IMR-90 (cell line): ENCODE measurements around the gene RNASE12. TPM values are rescaled to one million over a fixed set of nuclear protein-coding genes. Genes with fewer than 3 reads are reported as not detected.

Experiments used
- ATAC-seq: fragments of 200-7000 bp; cut with Tn5 transposase; 2 replicates; pipeline ENCODE4 v1.9.1; 2020; ENCODE audit warnings: low read depth, mild to moderate bottlenecking, moderate library complexity
- BruUV-seq: library from RNA; stranded (reverse); fragments of 400-500 nt; replicated peaks from 2 replicates; lab custom pipeline; 2021; lab: Mats Ljungman, UMichigan
- CTCF ChIA-PET: fragments of 300-600 bp; formaldehyde crosslinking; extraction: SDS; loops from one replicate; lab custom pipeline; 2021; ENCODE audit warnings: antibody characterized with exemption; lab: Yijun Ruan, JAX
- POLR2A ChIA-PET: fragments of 300-600 bp; sonication (Branson Sonifier 250); formaldehyde crosslinking; loops from one replicate; lab custom pipeline; 2022; ENCODE audit warnings: antibody characterized with exemption; ENCODE audit not compliant: unreplicated experiment; lab: Charles Lee
- DNase-seq: peaks from one replicate; pipeline ENCODE4 v3.0.0; 2013
- H2AFZ ChIP-seq: replicated peaks from 2 replicates; pipeline ENCODE3; 2013; ENCODE audit warnings: low read length, mild to moderate bottlenecking; ENCODE audit not compliant: poor library complexity
- H2AK5ac ChIP-seq: 2 replicates; pipeline ENCODE4 v1.6.1; 2013; ENCODE audit warnings: low read depth, low read length, inconsistent platforms
- H2AK9ac ChIP-seq: replicated peaks from 2 replicates; pipeline ENCODE3; 2013; ENCODE audit warnings: mild to moderate bottlenecking, low read depth, low read length, moderate library complexity; ENCODE audit not compliant: poor library complexity
- H2BK120ac ChIP-seq: 2 replicates; pipeline ENCODE4 v1.6.1; 2013; ENCODE audit warnings: low read depth, low read length, inconsistent platforms
- H2BK15ac ChIP-seq: 3 replicates; pipeline ENCODE4 v1.6.1; 2013; ENCODE audit warnings: low read depth, low read length, inconsistent platforms
- H2BK20ac ChIP-seq: 2 replicates; pipeline ENCODE4 v1.6.1; 2013; ENCODE audit warnings: low read depth, mild to moderate bottlenecking, inconsistent platforms, low read length, moderate library complexity
- H2BK5ac ChIP-seq: 2 replicates; pipeline ENCODE4 v1.6.1; 2013; ENCODE audit warnings: mild to moderate bottlenecking, low read depth, low read length, inconsistent platforms; ENCODE audit not compliant: poor library complexity, severe bottlenecking
- H3K14ac ChIP-seq: replicated peaks from 2 replicates; pipeline ENCODE4 v1.6.1; 2013; ENCODE audit warnings: low read depth, low read length, inconsistent platforms
- H3K18ac ChIP-seq: 2 replicates; pipeline ENCODE4 v1.6.1; 2013; ENCODE audit warnings: low read depth, low read length, control low read depth
- H3K23ac ChIP-seq: 2 replicates; pipeline ENCODE4 v1.6.1; 2013; ENCODE audit warnings: low read depth, low read length, inconsistent platforms
- H3K27ac ChIP-seq: 2 replicates; pipeline ENCODE4 v1.5.1; 2013; ENCODE audit warnings: mild to moderate bottlenecking, control low read depth, low read length; ENCODE audit not compliant: insufficient read depth
- H3K27me3 ChIP-seq: 2 replicates; pipeline ENCODE4 v1.6.1; 2013; ENCODE audit warnings: low read length; ENCODE audit not compliant: control insufficient read depth, insufficient read depth
- H3K36me3 ChIP-seq: 2 replicates; pipeline ENCODE4 v1.6.1; 2013; ENCODE audit warnings: low read length, mixed read lengths; ENCODE audit not compliant: control insufficient read depth, insufficient read depth
- H3K4ac ChIP-seq: 2 replicates; pipeline ENCODE4 v1.6.1; 2013; ENCODE audit warnings: low read depth, low read length, inconsistent platforms
- H3K4me1 ChIP-seq: 2 replicates; pipeline ENCODE4 v1.6.1; 2013; ENCODE audit warnings: low read length, mixed read lengths; ENCODE audit not compliant: control insufficient read depth, insufficient read depth
- H3K4me2 ChIP-seq: 2 replicates; pipeline ENCODE4 v1.6.1; 2013; ENCODE audit warnings: low read depth, mild to moderate bottlenecking, control low read depth, low read length, moderate library complexity
- H3K4me3 ChIP-seq: 2 replicates; pipeline ENCODE4 v1.5.1; 2013; ENCODE audit warnings: low read depth, mild to moderate bottlenecking, control low read depth, low read length, moderate library complexity; ENCODE audit not compliant: insufficient read depth
- H3K56ac ChIP-seq: 2 replicates; pipeline ENCODE4 v1.6.1; 2013; ENCODE audit warnings: low read length, inconsistent platforms; ENCODE audit not compliant: insufficient read depth; ENCODE audit errors: extremely low read depth
- H3K79me1 ChIP-seq, 2 experiments: 2 replicates each; pipeline ENCODE4 v1.6.1; 2013; ENCODE audit warnings: low read length in 2 of 2, inconsistent platforms in 1 of 2, low read depth in 1 of 2
- H3K9ac ChIP-seq: 2 replicates; pipeline ENCODE4 v1.6.1; 2013; ENCODE audit warnings: low read depth, low read length, control low read depth
- H3K9me1 ChIP-seq: 2 replicates; pipeline ENCODE4 v1.6.1; 2013; ENCODE audit warnings: low read length, inconsistent platforms; ENCODE audit not compliant: insufficient read depth
- H3K9me3 ChIP-seq: 2 replicates; pipeline ENCODE4 v1.6.1; 2013; ENCODE audit warnings: low read length; ENCODE audit not compliant: control insufficient read depth, insufficient read depth
- H4K20me1 ChIP-seq: 2 replicates; pipeline ENCODE4 v1.6.1; 2013; ENCODE audit warnings: low read length, inconsistent platforms; ENCODE audit not compliant: insufficient read depth
- H4K5ac ChIP-seq: 2 replicates; pipeline ENCODE4 v1.6.1; 2013; ENCODE audit warnings: mild to moderate bottlenecking, low read depth, low read length, control low read depth
- H4K8ac ChIP-seq, 2 experiments: 2 replicates each; pipeline ENCODE4 v1.6.1; 2013; ENCODE audit warnings: low read depth in 2 of 2, low read length in 2 of 2, control low read depth in 1 of 2, inconsistent platforms in 1 of 2
- H4K91ac ChIP-seq: 2 replicates; pipeline ENCODE4 v1.6.1; 2013; ENCODE audit warnings: low read depth, low read length, inconsistent platforms; ENCODE audit not compliant: insufficient read depth
- BHLHE40 ChIP-seq: fragments of 150-350 bp; IDR thresholded peaks from 2 replicates; pipeline ENCODE4 v1.6.1; 2016; ENCODE audit warnings: mild to moderate bottlenecking, low read depth, low read length
- CEBPB ChIP-seq: IDR thresholded peaks from 2 replicates; pipeline ENCODE4 v1.6.1; 2012; ENCODE audit warnings: low read depth, low read length, improper control_type of control experiment
- FOS ChIP-seq: fragments of 150-350 bp; IDR thresholded peaks from 2 replicates; pipeline ENCODE4 v1.6.1; 2016; ENCODE audit warnings: low read depth, low read length
- MAFK ChIP-seq: IDR thresholded peaks from 2 replicates; pipeline ENCODE4 v1.6.1; 2012; ENCODE audit warnings: low read depth, low read length, improper control_type of control experiment
- MXI1 ChIP-seq: IDR thresholded peaks from 2 replicates; pipeline ENCODE4 v1.6.1; 2012; ENCODE audit warnings: low read depth, mild to moderate bottlenecking, low read length, moderate library complexity, borderline replicate concordance
- USF2 ChIP-seq: fragments of 150-350 bp; IDR thresholded peaks from 2 replicates; pipeline ENCODE4 v1.6.1; 2017; ENCODE audit warnings: mild to moderate bottlenecking, antibody characterized with exemption, low read length, low read depth
- WGBS, 2 experiments: methylation state at CpG; one replicate each; pipeline versions ENCODE4 v1.1.5 to v1.1.7; 2013; ENCODE audit warnings: missing lambda C conversion rate in 2 of 2; ENCODE audit not compliant: insufficient read length in 1 of 2; ENCODE audit errors: extremely low coverage in 2 of 2; 5-methylcytosine and 5-hydroxymethylcytosine counted together
- dilution Hi-C: fragments of 300-500 bp; cut with HindIII; formaldehyde crosslinking; loops from one replicate; pipeline ENCODE4 v1.14.3; 2018; ENCODE audit warnings: low sequenced_read_pairs; ENCODE audit not compliant: unreplicated experiment
- in situ Hi-C: fragments of 300-500 bp; cut with MboI; formaldehyde crosslinking; loops from 3 replicates; pipeline ENCODE4 v1.14.3; 2019; ENCODE audit warnings: low sequenced_read_pairs, inconsistent platforms, mixed read lengths
- intact Hi-C: fragments of 100-400 bp; cut with micrococcal nuclease; formaldehyde crosslinking; loops from 2 replicates; pipeline ENCODE4 v1.10.0; 2022
- polyA plus RNA-seq, 3 experiments: library from polyadenylated mRNA; depleted of rRNA; stranded (reverse); fragments of >200 nt; gene quantifications; 2 replicates each; pipeline ENCODE4 v1.2.3, GENCODE V29; 2012; ENCODE audit warnings: low replicate concordance in 1 of 3
- total RNA-seq: library from RNA; depleted of rRNA; stranded (reverse); fragments of >200 nt; gene quantifications from 2 replicates; pipeline ENCODE4 v1.2.3, GENCODE V29; 2012

RNASE12 gene
- total and polyA plus RNA-seq, 2 of the 4 experiments (the other 2 are of a cell fraction), result not detected

- no peak overlapping the region for H3K18ac ChIP-seq
- no peak overlapping the region for H4K5ac ChIP-seq
- H2BK120ac ChIP-seq, result no peak overlapping the region
- H2BK5ac ChIP-seq, result no peak overlapping the region
- peaks cover 4% of the 10 kb centered on the region; the same call in 1 of the 2 replicates for H4K20me1 ChIP-seq
- H2AK5ac ChIP-seq, result no peak overlapping the region
- dilution Hi-C loops (no loop called here), in situ Hi-C loops (no loop called here), intact Hi-C loops (no loop called here)
- no peak overlapping the region for H3K4me3 ChIP-seq
- no peak overlapping the region for H2BK15ac ChIP-seq
- peaks cover 4% of the 10 kb centered on the region; the same call in 1 of the 2 replicates for H3K4me1 ChIP-seq
- no peaks in the 10 kb centered on the region for H3K79me1 ChIP-seq
- H2BK20ac ChIP-seq, result no peak overlapping the region
- H3K56ac ChIP-seq, result no peak overlapping the region
- peak overlapping the region; percentile 75 for H3K4me2 ChIP-seq
- no peak overlapping the region for H2AK9ac ChIP-seq
- no peaks in the 10 kb centered on the region for H3K9me1 ChIP-seq
- TF ChIP-seq FOS, result no peak
- TF ChIP-seq CEBPB, result no peak
- no peak for TF ChIP-seq MXI1
- no peak for TF ChIP-seq USF2
- no peak for TF ChIP-seq BHLHE40
- TF ChIP-seq MAFK, result no peak
- DNase-seq (no peak), ATAC-seq (no peak)
- no peak overlapping the region for H2AFZ ChIP-seq
- BruUV-seq, result no TSS peak
- H3K23ac ChIP-seq, result no peak overlapping the region
- ChIA-PET CTCF (no interaction called here), POLR2A (no interaction called here)
- no peak overlapping the region for H4K91ac ChIP-seq
- no peak overlapping the region for H3K27ac ChIP-seq
- no peaks in the 10 kb centered on the region for H3K9me3 ChIP-seq
- no CpG with 5 or more reads among the region's 12 CpGs for WGBS, 2 experiments
- no peak overlapping the region for H3K4ac ChIP-seq
- H4K8ac ChIP-seq, result no peak overlapping the region
- no peak overlapping the region for H3K9ac ChIP-seq
- H3K27me3 ChIP-seq, result peaks cover 12% of the 10 kb centered on the region
- H3K14ac ChIP-seq, result no peak overlapping the region
- no peaks in the 10 kb centered on the region for H3K36me3 ChIP-seq
Observed at GRCh38 chr14:20626274-20626673, 35.1 kb upstream of the RNASE12 start.
